Body of pancreas (tissue), 4 donors: ENCODE data around the gene EPSTI1. TPM values are rescaled to one million over a fixed set of nuclear protein-coding genes. Genes with fewer than 3 reads are reported as not detected.

Experiments used
- ATAC-seq: fragments of 150-250 bp; one replicate; pipeline ENCODE4 v1.9.1; 2016
- DNase-seq, 4 donors: peaks; one replicate each; pipeline ENCODE4 v3.0.0-alpha.2; 2019
- H3K27ac ChIP-seq, 4 donors: fragments of 200-600 bp; sonication (generic); 1 replicate in 3 of 4; 2 replicates in 1 of 4; pipeline versions ENCODE4 v1.5.1 to v1.6.1; 2016 to 2019; ENCODE audit warnings: mild to moderate bottlenecking in 1 of 4, mixed read lengths in 1 of 4, moderate library complexity in 1 of 4
- H3K27me3 ChIP-seq, 2 donors: fragments of 200-600 bp; sonication (generic); one replicate each; pipeline ENCODE4 v1.6.0; 2016; ENCODE audit warnings: mild to moderate bottlenecking in 1 of 2
- H3K36me3 ChIP-seq, 2 donors: fragments of 200-600 bp; sonication (generic); replicated peaks in 1 of 2; 2 replicates each; pipeline ENCODE4 v1.5.1; 2016; ENCODE audit warnings: low read depth in 2 of 2; ENCODE audit not compliant: insufficient read depth in 1 of 2
- H3K4me1 ChIP-seq: fragments of 200-600 bp; sonication (generic); one replicate; pipeline ENCODE4 v1.6.0; 2016
- H3K4me3 ChIP-seq, 2 donors: fragments of 200-600 bp; sonication (generic); 1 replicate in 1 of 2; 2 replicates in 1 of 2; pipeline ENCODE4 v1.5.1; 2016 to 2019
- H3K9me3 ChIP-seq, 3 donors: fragments of 200-600 bp; sonication (generic); 1 replicate in 2 of 3; 2 replicates in 1 of 3; pipeline ENCODE4 v1.5.1; 2016
- CTCF ChIP-seq, 7 experiments: fragments of 450-650 bp in 4 of 7; fragments of 200-600 bp in 3 of 7; sonication (generic) in 3 of 7; IDR thresholded peaks; one replicate each; pipeline ENCODE4 v1.5.1; 2016 to 2019; ENCODE audit warnings: antibody characterized with exemption in 7 of 7
- POLR2A ChIP-seq, 3 donors: fragments of 450-650 bp; IDR thresholded peaks; one replicate each; pipeline ENCODE4 v1.6.1; 2016; ENCODE audit warnings: antibody characterized with exemption in 3 of 3, mild to moderate bottlenecking in 2 of 3
- WGBS, 2 donors: methylation state at CpG; one replicate each; pipeline ENCODE4 v1.1.5; 2017; 5-methylcytosine and 5-hydroxymethylcytosine counted together
- intact Hi-C: fragments of 100-400 bp; cut with DNase I; formaldehyde crosslinking; loops from one replicate; pipeline ENCODE4 v1.15.1; 2023
- total RNA-seq, 2 donors: library from RNA; depleted of rRNA; stranded (reverse); fragments of >200 nt; gene quantifications; one replicate each; pipeline ENCODE4 v1.1.0, GENCODE V29; 2016

The EPSTI1 gene
- total RNA-seq, 2 donors from 2014 or later, result 1.6 to 6.6 TPM

GRCh38 chr13:42969565-42970172 lies 22.4 kb downstream of the EPSTI1 start:
- H3K9me3 ChIP-seq, result no peaks in the 10 kb centered on the region
- 38 to 41% methylated on average over 12 of the region's 12 CpGs for WGBS, 2 donors
- DNase-seq, result peak; percentile 77 to 86 (median 80)
- no peaks in the 10 kb centered on the region for H3K27me3 ChIP-seq
- H3K4me3 ChIP-seq, result no peak overlapping the region
- no peaks in the 10 kb centered on the region for H3K36me3 ChIP-seq
- H3K27ac ChIP-seq, result no peak overlapping the region
- intact Hi-C loops, result no loop called here
- TF ChIP-seq CTCF (IDR thresholded peaks at IDR 0.05), result peak; percentile 47 to 77 (median 70)
- no peak for TF ChIP-seq POLR2A (IDR thresholded peaks at IDR 0.05)
- peak; percentile 69 for ATAC-seq
- H3K4me1 ChIP-seq, result peaks cover 20% of the 10 kb centered on the region

DNA sequence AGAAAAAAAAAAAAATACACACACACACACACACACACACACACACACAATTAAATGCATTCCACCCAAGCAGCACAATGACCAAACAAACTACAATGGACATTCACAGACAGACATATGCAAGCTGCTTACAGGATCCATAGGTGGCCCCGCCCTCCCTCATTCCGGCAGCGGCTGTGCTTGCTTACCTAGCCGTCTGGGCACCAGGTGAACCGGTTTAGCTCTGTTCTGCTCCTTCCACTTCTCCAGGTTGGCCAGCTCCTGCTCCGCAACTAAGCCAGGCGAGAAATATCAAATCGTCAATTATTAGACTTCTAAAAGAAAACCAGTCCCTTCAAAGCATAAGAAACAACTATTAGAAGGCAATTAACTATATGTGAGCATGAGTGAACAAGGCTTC lies 23.1 kb downstream of the EPSTI1 start:
- Histone ChIP-seq H3K27ac (no peak overlapping the region), H3K4me1 (peaks cover 20% of the 10 kb centered on the region), H3K4me3 (no peak overlapping the region), H3K36me3 (no peaks in the 10 kb centered on the region), H3K27me3 (no peaks in the 10 kb centered on the region), H3K9me3 (no peaks in the 10 kb centered on the region)
- ATAC-seq (no peak), DNase-seq (peak in 3 of 4 donors; percentile 39 to 50 (median 40))
- 49% methylated on average over 8 of the region's 8 CpGs for WGBS, 2 donors
- TF ChIP-seq CTCF (IDR thresholded peaks at IDR 0.05) (no peak), POLR2A (IDR thresholded peaks at IDR 0.05) (no peak)
- intact Hi-C loops, result no loop called here

DNA sequence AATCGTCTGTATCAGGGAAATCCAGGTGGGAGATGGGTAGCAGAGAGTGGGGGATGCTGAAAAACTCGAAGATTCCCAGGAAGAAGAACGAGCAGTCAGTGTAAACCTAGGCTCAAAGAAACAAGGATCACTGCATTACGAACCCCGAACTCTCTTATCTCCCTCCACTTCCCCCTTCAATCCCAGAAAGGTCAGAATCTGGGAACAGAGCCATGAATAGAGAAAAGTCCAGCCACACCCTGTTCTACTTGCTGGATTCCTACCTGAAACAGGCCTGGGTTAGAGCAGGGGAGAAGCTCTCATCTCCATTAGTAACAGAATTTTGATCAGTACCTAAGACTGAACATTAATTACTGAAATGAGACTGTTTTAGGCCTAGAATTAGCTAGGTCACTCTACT lies 24.4 kb downstream of the EPSTI1 start:
- Histone ChIP-seq H3K9me3 (no peaks in the 10 kb centered on the region), H3K4me1 (peaks cover 20% of the 10 kb centered on the region), H3K36me3 (no peaks in the 10 kb centered on the region), H3K4me3 (no peak overlapping the region), H3K27ac (peak overlapping the region in 1 of 4 donors; percentile 39), H3K27me3 (no peaks in the 10 kb centered on the region)
- ATAC-seq (peak; percentile 57), DNase-seq (no peak)
- no peak for TF ChIP-seq CTCF (IDR thresholded peaks at IDR 0.05)
- no peak for TF ChIP-seq POLR2A (IDR thresholded peaks at IDR 0.05)
- intact Hi-C loops, result no loop called here
- 36 to 50% methylated on average over 5 of the region's 5 CpGs for WGBS, 2 donors

DNA sequence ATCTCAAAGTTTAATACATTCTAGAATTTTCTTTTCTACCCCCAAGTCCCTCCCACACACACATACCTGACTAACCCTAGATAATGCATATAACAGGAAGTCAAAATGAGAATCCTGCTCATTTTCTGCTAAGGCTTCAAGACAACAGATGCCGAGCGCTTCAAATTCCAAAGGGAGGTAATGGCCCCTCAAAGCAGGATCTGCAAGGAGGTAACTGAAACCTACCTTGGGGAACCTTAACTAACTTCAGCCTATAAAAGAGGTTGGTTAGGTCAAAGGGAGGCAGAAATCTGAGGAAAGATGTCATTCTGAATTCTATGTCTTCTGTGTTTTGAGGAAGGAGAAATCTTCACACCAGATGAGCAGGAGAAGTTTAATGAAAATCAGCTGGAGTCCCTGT lies 26.8 kb downstream of the EPSTI1 start:
- ATAC-seq, result no peak
- H3K9me3 ChIP-seq, result no peaks in the 10 kb centered on the region
- no peak overlapping the region for H3K4me3 ChIP-seq
- H3K27me3 ChIP-seq, result no peaks in the 10 kb centered on the region
- TF ChIP-seq POLR2A (IDR thresholded peaks at IDR 0.05) (no peak), CTCF (IDR thresholded peaks at IDR 0.05) (no peak)
- 50 to 74% methylated on average over 2 of the region's 2 CpGs for WGBS, 2 donors
- no peak overlapping the region for H3K27ac ChIP-seq
- H3K36me3 ChIP-seq, result no peaks in the 10 kb centered on the region
- intact Hi-C loops, result no loop called here
- DNase-seq, result no peak
- peaks cover 20% of the 10 kb centered on the region for H3K4me1 ChIP-seq

DNA sequence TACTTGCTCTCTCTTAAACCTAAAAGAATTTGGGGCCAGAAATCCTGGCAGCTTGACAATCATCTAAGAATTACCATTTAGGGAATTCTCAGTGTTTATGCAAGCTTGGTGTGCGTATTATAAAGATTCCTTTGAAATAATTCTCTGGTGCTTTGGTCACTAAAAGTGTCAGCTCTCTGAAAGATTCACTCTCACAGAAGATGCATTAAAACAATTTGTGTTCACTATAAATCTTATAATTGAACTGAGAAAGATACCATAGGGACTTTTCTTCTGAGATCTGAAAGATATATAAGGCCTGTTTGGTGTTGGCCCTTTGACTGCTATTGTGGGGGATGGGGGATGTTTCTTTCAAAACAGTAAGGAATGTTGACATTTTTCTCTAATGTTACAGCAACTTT lies 27.3 kb downstream of the EPSTI1 start:
- Histone ChIP-seq H3K9me3 (no peaks in the 10 kb centered on the region), H3K4me3 (no peak overlapping the region), H3K27me3 (no peaks in the 10 kb centered on the region), H3K27ac (no peak overlapping the region), H3K36me3 (no peaks in the 10 kb centered on the region), H3K4me1 (peaks cover 17% of the 10 kb centered on the region)
- no peak for ATAC-seq
- TF ChIP-seq POLR2A (IDR thresholded peaks at IDR 0.05) (no peak), CTCF (IDR thresholded peaks at IDR 0.05) (no peak)
- DNase-seq, result no peak
- intact Hi-C loops, result no loop called here
- 97 to 100% methylated on average over 1 of the region's 1 CpG for WGBS, 2 donors
